Brain microvascular endothelial cell (primary cell): ENCODE data around the gene SLC43A3.
"Not testable (repeated sequence)": the region's sequence is repeated elsewhere in the genome, so short reads cannot be mapped to it uniquely, and the experiment has no call there.

Experiments
- DNase-seq: peaks from one replicate; pipeline ENCODE4 v3.0.0-alpha.2; 2020
- H3K27ac ChIP-seq: fragments of 250-450 bp; sonication (Bioruptor Pico); 2 replicates; pipeline ENCODE4 v1.5.1; 2020; ENCODE audit warnings: mild to moderate bottlenecking, moderate library complexity
- H3K27me3 ChIP-seq: fragments of 250-450 bp; sonication (Bioruptor Pico); replicated peaks from 2 replicates; pipeline ENCODE4 v1.5.1; 2020; ENCODE audit warnings: mild to moderate bottlenecking
- H3K36me3 ChIP-seq: fragments of 250-450 bp; sonication (Bioruptor Pico); replicated peaks from 2 replicates; pipeline ENCODE4 v1.5.1; 2020; ENCODE audit warnings: mild to moderate bottlenecking
- H3K4me3 ChIP-seq: 2 replicates; pipeline ENCODE4 v1.5.1; 2011; ENCODE audit warnings: low read depth, mild to moderate bottlenecking, control low read depth, low read length, moderate library complexity
- CTCF ChIP-seq: IDR thresholded peaks from 2 replicates; pipeline ENCODE4 v1.5.1; 2011; ENCODE audit warnings: low read depth, mild to moderate bottlenecking, moderate library complexity, low read length, control low read depth, inconsistent platforms; ENCODE audit errors: missing control alignments
- in situ Hi-C: cut with HindIII; loops from 2 replicates; pipeline ENCODE4 v1.10.0; 2017; ENCODE audit warnings: low sequenced_read_pairs, low pct_ligation_motif_present

Gene SLC43A3

GRCh38 chr11:57403802-57404147, 23.1 kb downstream of the SLC43A3 start:
- no peak for TF ChIP-seq CTCF
- Histone ChIP-seq H3K27me3 (peaks cover 3% of the 10 kb centered on the region), H3K27ac (no peak overlapping the region), H3K36me3 (no peaks in the 10 kb centered on the region), H3K4me3 (no peak overlapping the region)
- in situ Hi-C loops, result no loop called here
- DNase-seq, result no peak

GRCh38 chr11:57403003-57403801, 23.7 kb downstream of the SLC43A3 start:
- DNase-seq, H3K27ac ChIP-seq, H3K36me3 ChIP-seq, H3K27me3 ChIP-seq, H3K4me3 ChIP-seq, in situ Hi-C loops: not testable (repeated sequence)

- peaks cover 3% of the 10 kb centered on the region for H3K27me3 ChIP-seq
- H3K4me3 ChIP-seq, result no peak overlapping the region
- in situ Hi-C loops, result no loop called here
These were observed 24.5 kb downstream of the SLC43A3 start for GRCh38 chr11:57402188-57403002.

GRCh38 chr11:57399972-57400578, 26.8 kb downstream of the SLC43A3 start:
- DNase-seq, result no peak
- H3K27ac ChIP-seq, result no peak overlapping the region
- TF ChIP-seq CTCF, result no peak
- H3K27me3 ChIP-seq, result peaks cover 3% of the 10 kb centered on the region
- no peak overlapping the region for H3K4me3 ChIP-seq
- in situ Hi-C loops, result no loop called here
- H3K36me3 ChIP-seq, result no peaks in the 10 kb centered on the region

More at GRCh38 chr11:57402188-57403002, 24.5 kb downstream of the SLC43A3 start:
- Histone ChIP-seq H3K36me3 (no peaks in the 10 kb centered on the region), H3K27ac (no peak overlapping the region)
- DNase-seq, result no peak
- TF ChIP-seq CTCF, result no peak

GRCh38 chr11:57399221-57399620, 27.7 kb downstream of the SLC43A3 start:
- no peak for DNase-seq
- H3K36me3 ChIP-seq, result no peaks in the 10 kb centered on the region
- H3K27ac ChIP-seq, result no peak overlapping the region
- in situ Hi-C loops, result no loop called here
- no peak overlapping the region for H3K4me3 ChIP-seq
- H3K27me3 ChIP-seq, result peaks cover 3% of the 10 kb centered on the region
- TF ChIP-seq CTCF, result no peak

- DNase-seq, result no peak
- H3K27me3 ChIP-seq, result peaks cover 3% of the 10 kb centered on the region
- TF ChIP-seq CTCF, result no peak
- H3K4me3 ChIP-seq, result no peak overlapping the region
- H3K27ac ChIP-seq, result no peak overlapping the region
- in situ Hi-C loops, result no loop called here
- no peaks in the 10 kb centered on the region for H3K36me3 ChIP-seq
These were observed 29.4 kb downstream of the SLC43A3 start for GRCh38 chr11:57397394-57397990.
